IMR-90 (cell line): Measurements from ENCODE around the gene ITPRIP. TPM values are rescaled to one million over a fixed set of nuclear protein-coding genes. Genes with fewer than 3 reads are reported as not detected.

Experiments used
- BHLHE40 ChIP-seq: fragments of 150-350 bp; IDR thresholded peaks from 2 replicates; pipeline ENCODE4 v1.6.1; 2016; ENCODE audit warnings: mild to moderate bottlenecking, low read depth, low read length
- MAFK ChIP-seq: IDR thresholded peaks from 2 replicates; pipeline ENCODE4 v1.6.1; 2012; ENCODE audit warnings: low read depth, low read length, improper control_type of control experiment
- POLR2A ChIP-seq: IDR thresholded peaks from 2 replicates; pipeline ENCODE4 v1.6.1; 2012; ENCODE audit warnings: mild to moderate bottlenecking, low read depth, low read length
- polyA plus RNA-seq, 3 experiments: library from polyadenylated mRNA; depleted of rRNA; stranded (reverse); fragments of >200 nt; gene quantifications; 2 replicates each; pipeline ENCODE4 v1.2.3, GENCODE V29; 2012; ENCODE audit warnings: low replicate concordance in 1 of 3
- total RNA-seq: library from RNA; depleted of rRNA; stranded (reverse); fragments of >200 nt; gene quantifications from 2 replicates; pipeline ENCODE4 v1.2.3, GENCODE V29; 2012
- TF ChIP-seq, protein P1 (sequence below): fragments of 150-350 bp; IDR thresholded peaks from 2 replicates; pipeline ENCODE4 v1.6.1; 2016; ENCODE audit warnings: low read depth, mild to moderate bottlenecking, low read length, moderate library complexity, borderline replicate concordance

Gene ITPRIP
- total and polyA plus RNA-seq, 2 of the 4 experiments (the other 2 are of a cell fraction): 7.5 to 31.9 TPM

DNA sequence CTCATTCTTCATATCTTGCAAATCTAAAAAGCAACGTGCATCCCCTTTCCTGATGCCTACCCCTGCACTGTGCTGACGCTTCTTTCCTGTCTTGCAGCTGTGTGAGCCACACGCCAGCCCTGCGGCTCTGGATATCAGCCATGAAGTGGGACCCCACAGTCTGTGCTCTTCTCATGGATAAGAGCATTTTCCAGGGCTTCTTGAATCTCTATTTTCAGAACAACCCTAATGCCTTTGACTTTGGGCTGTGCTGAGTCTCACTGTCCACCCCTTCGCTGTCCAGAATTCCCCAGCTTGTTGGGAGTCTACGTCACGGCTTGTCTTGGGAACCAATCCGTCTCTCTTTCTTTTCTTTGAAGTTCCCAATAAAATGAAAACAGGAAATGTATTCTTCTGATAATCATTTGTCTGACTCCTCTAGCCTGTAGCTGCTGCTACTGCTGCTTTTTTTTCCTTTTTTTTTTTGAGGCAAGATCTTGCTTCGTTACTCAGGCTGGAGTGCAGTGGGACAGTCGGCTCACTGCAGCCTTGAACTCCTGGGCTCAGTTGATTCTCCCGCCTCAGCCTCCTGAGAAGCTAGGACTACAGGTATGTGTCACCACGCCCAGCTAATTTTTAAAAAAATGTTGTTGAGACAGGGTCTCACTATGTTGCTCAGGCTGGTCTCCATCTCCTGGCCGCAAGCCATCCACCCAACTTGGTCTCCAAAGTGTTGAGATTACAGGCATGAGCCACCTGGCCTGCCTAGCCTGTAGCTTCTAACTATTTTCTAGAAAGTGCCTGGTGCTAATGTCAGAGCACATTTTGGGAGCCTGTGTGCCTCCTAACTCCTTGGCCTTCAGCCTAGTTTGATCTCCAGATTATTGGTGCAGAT, 39.0 kb downstream of the ITPRIP start (continued):
- TF ChIP-seq, protein P1, sequence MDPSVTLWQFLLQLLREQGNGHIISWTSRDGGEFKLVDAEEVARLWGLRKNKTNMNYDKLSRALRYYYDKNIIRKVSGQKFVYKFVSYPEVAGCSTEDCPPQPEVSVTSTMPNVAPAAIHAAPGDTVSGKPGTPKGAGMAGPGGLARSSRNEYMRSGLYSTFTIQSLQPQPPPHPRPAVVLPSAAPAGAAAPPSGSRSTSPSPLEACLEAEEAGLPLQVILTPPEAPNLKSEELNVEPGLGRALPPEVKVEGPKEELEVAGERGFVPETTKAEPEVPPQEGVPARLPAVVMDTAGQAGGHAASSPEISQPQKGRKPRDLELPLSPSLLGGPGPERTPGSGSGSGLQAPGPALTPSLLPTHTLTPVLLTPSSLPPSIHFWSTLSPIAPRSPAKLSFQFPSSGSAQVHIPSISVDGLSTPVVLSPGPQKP: no peak
- no peak for TF ChIP-seq MAFK
- peak; percentile 65 for TF ChIP-seq POLR2A
- TF ChIP-seq BHLHE40: no peak
